HepG2 (cell line): Measurements from ENCODE around the gene MLN. TPM values are rescaled to one million over a fixed set of nuclear protein-coding genes. Genes with fewer than 3 reads are reported as not detected.
"Not testable (repeated sequence)": the region's sequence is repeated elsewhere in the genome, so short reads cannot be mapped to it uniquely, and the experiment has no call there.

Experiments used
- ATAC-seq: fragments of 200-7000 bp; cut with Tn5 transposase; 3 replicates; pipeline ENCODE4 v1.9.1; 2020; ENCODE audit warnings: mild to moderate bottlenecking, moderate library complexity
- BruUV-seq: library from RNA; stranded (reverse); fragments of 400-500 nt; replicated peaks from 2 replicates; lab custom pipeline; 2021; lab: Mats Ljungman, UMichigan
- CTCF ChIA-PET: fragments of 300-600 bp; formaldehyde crosslinking; extraction: SDS; loops from one replicate; lab custom pipeline; 2021; ENCODE audit warnings: low total read pairs, inconsistent platforms, low intra/inter-chr PET ratio; lab: Yijun Ruan, JAX
- POLR2A ChIA-PET: fragments of 350-600 bp; sonication (Branson Sonifier 250); formaldehyde crosslinking; loops from one replicate; lab custom pipeline; 2020; ENCODE audit warnings: antibody characterized with exemption, inconsistent platforms; lab: Yijun Ruan, JAX
- DNase-seq: peaks from one replicate; pipeline ENCODE4 v3.0.0-alpha.2; 2015; ENCODE audit warnings: low spot score
- FAIRE-seq: peaks from 3 replicates; lab custom pipeline; 2011; peaks lifted over from hg19 to GRCh38; lab: Jason Lieb, UNC
- H2AFZ ChIP-seq: one replicate; pipeline ENCODE4 v1.6.1; 2011; ENCODE audit warnings: low read length, inconsistent platforms
- H3K27ac ChIP-seq: fragments of 300-600 bp; 3 replicates; pipeline ENCODE4 v1.8.0; 2011; ENCODE audit warnings: mixed run types, mild to moderate bottlenecking, mixed read lengths, low read length, inconsistent platforms; ENCODE audit not compliant: insufficient read depth; ENCODE audit errors: extremely low read length
- H3K27me3 ChIP-seq, 2 experiments: fragments of 200-600 bp in 1 of 2; 2 replicates in 1 of 2; 3 replicates in 1 of 2; pipeline versions ENCODE4 v1.6.0 to v1.8.0; 2011; ENCODE audit warnings: low read length in 2 of 2, mild to moderate bottlenecking in 2 of 2, moderate library complexity in 2 of 2, inconsistent platforms in 1 of 2; ENCODE audit not compliant: insufficient read depth in 2 of 2, control insufficient read depth in 1 of 2
- H3K36me3 ChIP-seq, 2 experiments: fragments of 200-600 bp in 1 of 2; replicated peaks in 1 of 2; 2 replicates in 1 of 2; 3 replicates in 1 of 2; pipeline versions ENCODE4 v1.5.1 to v1.8.0; 2011; ENCODE audit warnings: low read length in 2 of 2, inconsistent platforms in 1 of 2; ENCODE audit not compliant: insufficient read depth in 2 of 2, control insufficient read depth in 1 of 2
- H3K4me1 ChIP-seq: 2 replicates; pipeline ENCODE4 v1.5.1; 2012; ENCODE audit warnings: low read length, inconsistent platforms; ENCODE audit not compliant: insufficient read depth
- H3K4me2 ChIP-seq: 2 replicates; pipeline ENCODE4 v1.6.0; 2011; ENCODE audit warnings: low read depth, low read length, inconsistent platforms
- H3K4me3 ChIP-seq, 3 experiments: fragments of 200-600 bp in 1 of 3; sonication (generic), shearing (Covaris generic) in 1 of 3; replicated peaks in 1 of 3; 2 replicates each; pipeline ENCODE4 v1.5.1; 2011 to 2016; ENCODE audit warnings: low read length in 3 of 3, inconsistent platforms in 2 of 3, low read depth in 2 of 3, mild to moderate bottlenecking in 2 of 3, control low read depth in 1 of 3, mixed read lengths in 1 of 3; ENCODE audit not compliant: insufficient read depth in 1 of 3
- H3K79me2 ChIP-seq: one replicate; pipeline ENCODE4 v1.6.1; 2011; ENCODE audit warnings: low read length, inconsistent platforms; ENCODE audit not compliant: insufficient read depth
- H3K9ac ChIP-seq: 2 replicates; pipeline ENCODE4 v1.6.0; 2011; ENCODE audit warnings: mild to moderate bottlenecking, low read depth, low read length, inconsistent platforms; ENCODE audit not compliant: insufficient read depth
- H3K9me3 ChIP-seq: 2 replicates; pipeline ENCODE4 v1.5.1; 2012; ENCODE audit warnings: mild to moderate bottlenecking, low read length
- H4K20me1 ChIP-seq: 2 replicates; pipeline ENCODE4 v1.6.0; 2011; ENCODE audit warnings: inconsistent platforms, mild to moderate bottlenecking, low read length, moderate library complexity; ENCODE audit not compliant: insufficient read depth
- FOSL2 ChIP-seq: sonication (generic); formaldehyde crosslinking; IDR thresholded peaks from 2 replicates; pipeline ENCODE4 v1.4.0; 2020; ENCODE audit warnings: missing genetic modification reagents
- MNT ChIP-seq: fragments of 450-650 bp; IDR thresholded peaks from 2 replicates; pipeline ENCODE4 v1.6.1; 2016
- THAP8 ChIP-seq: sonication (generic); formaldehyde crosslinking; IDR thresholded peaks from 2 replicates; pipeline ENCODE4 v1.5.1; 2020; ENCODE audit warnings: missing genetic modification reagents, mild to moderate bottlenecking, borderline replicate concordance
- ZMAT3 ChIP-seq: sonication (generic); formaldehyde crosslinking; conservative IDR thresholded peaks from 2 replicates; pipeline ENCODE4 v1.7.0; 2021; ENCODE audit warnings: missing genetic modification reagents
- ZNF318 ChIP-seq: sonication (generic); formaldehyde crosslinking; IDR thresholded peaks from 2 replicates; pipeline ENCODE4 v1.4.0; 2020; ENCODE audit warnings: mild to moderate bottlenecking, missing genetic modification reagents
- ZNF34 ChIP-seq: sonication (generic); formaldehyde crosslinking; IDR thresholded peaks from 2 replicates; pipeline ENCODE4 v1.4.0; 2020; ENCODE audit warnings: mild to moderate bottlenecking, missing genetic modification reagents, borderline replicate concordance
- WGBS: methylation state at CpG from one replicate; pipeline ENCODE4 v1.1.6; 2017; ENCODE audit warnings: low lambda C conversion rate; 5-methylcytosine and 5-hydroxymethylcytosine counted together
- in situ Hi-C: cut with HindIII; loops from 2 replicates; pipeline ENCODE4 v1.10.0; 2017; ENCODE audit warnings: low pct_unique_long_range_greater_than_20kb; ENCODE audit not compliant: extremely low pct_ligation_motif_present
- intact Hi-C: fragments of 100-400 bp; cut with micrococcal nuclease; formaldehyde crosslinking; loops from one replicate; pipeline ENCODE4 v1.10.0; 2022; ENCODE audit not compliant: unreplicated experiment
- polyA plus RNA-seq, 8 experiments: library from polyadenylated mRNA; depleted of rRNA in 3 of 8; stranded (reverse) in 7 of 8; unstranded in 1 of 8; fragments of >200 nt; fragmentation: Illumina TruSeq in 4 of 8; extraction: Trizol in 4 of 8; gene quantifications; 2 replicates each; pipeline versions ENCODE4 v1.2.1 to v1.2.3, GENCODE V29; 2011 to 2016; ENCODE audit warnings: low read depth in 4 of 8, missing spikeins in 1 of 8, mixed read lengths in 1 of 8; ENCODE audit not compliant: insufficient read depth in 1 of 8
- total RNA-seq, 5 experiments: library from RNA; depleted of rRNA; stranded (reverse); fragments of >200 nt; fragmentation: Illumina TruSeq; extraction: Trizol; gene quantifications; 2 replicates each; pipeline ENCODE4 v1.2.3, GENCODE V29; 2016; ENCODE audit warnings: low read depth in 1 of 5

The MLN gene
- total and polyA plus RNA-seq, 2 of the 13 experiments (the other 11 are each of a cell fraction or from before 2014, with no cell fraction given) = not detected

GRCh38 chr6:33831725-33832124 is 27.9 kb upstream of the MLN start:
- H3K27ac ChIP-seq, H3K36me3 ChIP-seq, H3K4me2 ChIP-seq, H3K4me3 ChIP-seq, BruUV-seq, H4K20me1 ChIP-seq, POLR2A ChIA-PET, in situ Hi-C loops, H2AFZ ChIP-seq, H3K9me3 ChIP-seq, H3K79me2 ChIP-seq, intact Hi-C loops, DNase-seq, CTCF ChIA-PET, H3K9ac ChIP-seq: not testable (repeated sequence)
- peak; percentile 24 for ATAC-seq
- Histone ChIP-seq H3K27me3 (peaks cover 2 to 32% of the 10 kb centered on the region in 2 experiments; a peak in 3 of 5 replicates), H3K4me1 (peaks cover 20% of the 10 kb centered on the region)
- peak; percentile 4; the same call in 1 of the 2 replicates for TF ChIP-seq MNT
- TF ChIP-seq, all 625 proteins: peak for 1; not testable (repeated sequence) for 624
- FAIRE-seq = not testable (repeated sequence)
- WGBS = 14% methylated on average over 4 of the region's 5 CpGs

GRCh38 chr6:33830635-33831240 is 26.9 kb upstream of the MLN start:
- ATAC-seq (peak; percentile 55), DNase-seq (no peak), FAIRE-seq (no peak)
- H3K4me3 ChIP-seq = no peak overlapping the region
- no peak overlapping the region for H3K27ac ChIP-seq
- ChIA-PET POLR2A (interaction anchor here (1.1 kb wide), 1 partner anchor 9 kb away, joined by 4 read pairs; no protein-coding TSS in a partner anchor), CTCF (no interaction called here)
- intact Hi-C loops = loop anchor here (1.0 kb wide), 1 partner anchor 35 kb away; no protein-coding TSS in a partner anchor
- no peaks in the 10 kb centered on the region for H3K36me3 ChIP-seq
- no peak overlapping the region for H2AFZ ChIP-seq
- peaks cover 2 to 32% of the 10 kb centered on the region in 2 experiments; a peak in 3 of 5 replicates for H3K27me3 ChIP-seq
- no peaks in the 10 kb centered on the region for H3K9me3 ChIP-seq
- peaks cover 20% of the 10 kb centered on the region for H3K4me1 ChIP-seq
- no peaks in the 10 kb centered on the region for H4K20me1 ChIP-seq
- no TSS peak for BruUV-seq
- no peak overlapping the region for H3K9ac ChIP-seq
- H3K79me2 ChIP-seq = no peaks in the 10 kb centered on the region
- H3K4me2 ChIP-seq = no peak overlapping the region
- in situ Hi-C loops = no loop called here
- 7% methylated on average over 19 of the region's 21 CpGs for WGBS
- TF ChIP-seq ZMAT3 (CRISPR knock-in tag) = no peak
- no peak for TF ChIP-seq FOSL2 (CRISPR knock-in tag)
- no peak for TF ChIP-seq THAP8 (CRISPR knock-in tag)
- no peak for TF ChIP-seq ZNF34
- TF ChIP-seq ZNF318 (CRISPR knock-in tag) = no peak
